SK-N-SH (cell line): ENCODE data around the gene ZC3H13. TPM values are rescaled to one million over a fixed set of nuclear protein-coding genes. Genes with fewer than 3 reads are reported as not detected.
A peak's percentile ranks its signal among the peaks of the same experiment; 100 is the strongest.

ENCODE experiments used
- CTCF ChIA-PET: fragments of 300-600, 350-600 bp; formaldehyde crosslinking; extraction: SDS; loops from one replicate; lab custom pipeline; 2021; lab: Yijun Ruan, JAX
- POLR2A ChIA-PET: fragments of 350-600 bp; sonication (Branson Sonifier 250); formaldehyde crosslinking; extraction: SDS; loops from one replicate; lab custom pipeline; 2020; ENCODE audit warnings: antibody characterized with exemption, inconsistent platforms; lab: Yijun Ruan, JAX
- DNase-seq: peaks from one replicate; pipeline ENCODE4 v3.0.0; 2012
- H2AFZ ChIP-seq: fragments of 200-600 bp; sonication (generic); 2 replicates; pipeline ENCODE4 v1.8.1; 2016; ENCODE audit warnings: antibody characterized with exemption, mild to moderate bottlenecking, low read depth
- H3F3A ChIP-seq: fragments of 200-600 bp; sonication (generic); replicated peaks from 2 replicates; pipeline ENCODE3; 2016; ENCODE audit warnings: antibody characterized with exemption, mild to moderate bottlenecking; ENCODE audit not compliant: insufficient read depth
- H3K27ac ChIP-seq, 2 experiments: fragments of 200-500 bp in 1 of 2; fragments of 200-600 bp in 1 of 2; sonication (Bioruptor generic) in 1 of 2; sonication (generic), shearing (Covaris generic) in 1 of 2; 2 replicates each; pipeline versions ENCODE4 v1.5.1 to v1.6.1; 2014 to 2016; ENCODE audit warnings: low read depth in 2 of 2, inconsistent platforms in 1 of 2, low read length in 1 of 2, mild to moderate bottlenecking in 1 of 2, mixed read lengths in 1 of 2
- H3K27me3 ChIP-seq: fragments of 200-600 bp; sonication (generic), shearing (Covaris generic); 2 replicates; pipeline ENCODE4 v1.6.1; 2016; ENCODE audit warnings: mixed run types; ENCODE audit not compliant: insufficient read depth
- H3K36me3 ChIP-seq, 2 experiments: fragments of 200-500 bp in 1 of 2; fragments of 200-600 bp in 1 of 2; sonication (Bioruptor generic) in 1 of 2; sonication (generic) in 1 of 2; replicated peaks in 1 of 2; 2 replicates each; pipeline versions ENCODE3 to v1.5.1; 2014 to 2016; ENCODE audit warnings: low read length in 1 of 2, mild to moderate bottlenecking in 1 of 2; ENCODE audit not compliant: insufficient read depth in 2 of 2, control insufficient read depth in 1 of 2
- H3K4me1 ChIP-seq, 2 experiments: fragments of 200-500 bp in 1 of 2; fragments of 200-600 bp in 1 of 2; sonication (Bioruptor generic) in 1 of 2; sonication (generic), shearing (Covaris generic) in 1 of 2; 2 replicates each; pipeline versions ENCODE4 v1.5.1 to v1.6.1; 2014 to 2016; ENCODE audit warnings: low read depth in 1 of 2, low read length in 1 of 2, mixed run types in 1 of 2; ENCODE audit not compliant: insufficient read depth in 2 of 2, control insufficient read depth in 1 of 2
- H3K4me2 ChIP-seq: fragments of 200-600 bp; sonication (generic), shearing (Covaris generic); 2 replicates; pipeline ENCODE4 v1.6.1; 2017; ENCODE audit warnings: mixed run types
- H3K4me3 ChIP-seq, 2 experiments: fragments of 200-500 bp in 1 of 2; fragments of 200-600 bp in 1 of 2; sonication (Bioruptor generic) in 1 of 2; sonication (generic), shearing (Covaris generic) in 1 of 2; 2 replicates each; pipeline versions ENCODE4 v1.5.1 to v1.8.1; 2014 to 2016; ENCODE audit warnings: low read depth in 2 of 2, inconsistent platforms in 1 of 2, low read length in 1 of 2, mild to moderate bottlenecking in 1 of 2, mixed read lengths in 1 of 2, moderate library complexity in 1 of 2
- H3K79me2 ChIP-seq: fragments of 200-600 bp; sonication (generic); 2 replicates; pipeline ENCODE4 v1.8.1; 2017; ENCODE audit warnings: mild to moderate bottlenecking; ENCODE audit not compliant: insufficient read depth
- H3K9ac ChIP-seq: fragments of 200-600 bp; sonication (generic); 2 replicates; pipeline ENCODE4 v1.6.1; 2017; ENCODE audit warnings: mixed run types
- H3K9me2 ChIP-seq: fragments of 200-600 bp; sonication (generic); 2 replicates; pipeline ENCODE4 v1.6.1; 2017; ENCODE audit warnings: mixed run types
- H3K9me3 ChIP-seq: fragments of 200-600 bp; sonication (generic); 2 replicates; pipeline ENCODE4 v1.6.1; 2017; ENCODE audit warnings: mixed run types, mild to moderate bottlenecking, moderate library complexity
- H4K20me1 ChIP-seq: fragments of 200-600 bp; sonication (generic); 2 replicates; pipeline ENCODE4 v1.6.1; 2017; ENCODE audit warnings: mild to moderate bottlenecking, mixed run types; ENCODE audit not compliant: insufficient read depth
- ELF1 ChIP-seq: IDR thresholded peaks from 2 replicates; pipeline ENCODE4 v1.4.0; 2012
- EP300 ChIP-seq, 2 experiments: IDR thresholded peaks; 2 replicates each; pipeline versions ENCODE4 v1.4.0 to v1.6.1; 2012; ENCODE audit warnings: borderline replicate concordance in 1 of 2, low read depth in 1 of 2, low read length in 1 of 2
- FOSL2 ChIP-seq: IDR thresholded peaks from 2 replicates; pipeline ENCODE4 v1.4.0; 2012; ENCODE audit warnings: low read depth, mild to moderate bottlenecking, moderate library complexity, borderline replicate concordance
- GABPA ChIP-seq: IDR thresholded peaks from 2 replicates; pipeline ENCODE4 v1.4.0; 2012; ENCODE audit warnings: low read depth, mild to moderate bottlenecking
- GATA2 ChIP-seq: sonication (generic); formaldehyde crosslinking; IDR thresholded peaks from 2 replicates; pipeline ENCODE4 v1.5.0; 2020; ENCODE audit warnings: mild to moderate bottlenecking, missing genetic modification reagents
- MXI1 ChIP-seq: IDR thresholded peaks from 2 replicates; pipeline ENCODE4 v1.6.1; 2012; ENCODE audit warnings: mild to moderate bottlenecking, low read depth, low read length, improper control_type of control experiment
- NFIC ChIP-seq: IDR thresholded peaks from 2 replicates; pipeline ENCODE4 v1.4.0; 2012; ENCODE audit warnings: borderline replicate concordance
- POLR2AphosphoS5 ChIP-seq: IDR thresholded peaks from 2 replicates; pipeline ENCODE4 v1.6.1; 2012; ENCODE audit warnings: low read depth, low read length
- RAD21 ChIP-seq: IDR thresholded peaks from 2 replicates; pipeline ENCODE4 v1.6.1; 2012; ENCODE audit warnings: mild to moderate bottlenecking, low read length
- RCOR1 ChIP-seq: fragments of 150-350 bp; IDR thresholded peaks from 2 replicates; pipeline ENCODE4 v1.6.1; 2017; ENCODE audit warnings: antibody characterized with exemption, low read length
- RFX5 ChIP-seq: IDR thresholded peaks from 2 replicates; pipeline ENCODE4 v1.6.1; 2012; ENCODE audit warnings: mild to moderate bottlenecking, improper control_type of control experiment, low read length
- TEAD4 ChIP-seq: IDR thresholded peaks from 2 replicates; pipeline ENCODE4 v1.4.0; 2012; ENCODE audit warnings: mild to moderate bottlenecking, borderline replicate concordance; ENCODE audit not compliant: insufficient read depth
- YY1 ChIP-seq: IDR thresholded peaks from 2 replicates; pipeline ENCODE4 v1.4.0; 2012; ENCODE audit warnings: low read depth, mild to moderate bottlenecking
- WGBS: methylation state at CpG from one replicate; pipeline ENCODE4 v1.1.6; 2017; ENCODE audit warnings: low lambda C conversion rate; 5-methylcytosine and 5-hydroxymethylcytosine counted together
- polyA plus RNA-seq, 3 experiments: library from polyadenylated mRNA; depleted of rRNA; stranded (reverse); fragments of >200 nt; gene quantifications; 2 replicates each; pipeline ENCODE4 v1.2.3, GENCODE V29; 2012
- TF ChIP-seq, protein P1 (sequence below): fragments of 200-600 bp; sonication (generic); IDR thresholded peaks from 2 replicates; pipeline ENCODE4 v1.6.1; 2017; ENCODE audit warnings: antibody characterized with exemption, mild to moderate bottlenecking, moderate library complexity
- TF ChIP-seq, protein P2 (sequence below): IDR thresholded peaks from 2 replicates; pipeline ENCODE4 v1.6.1; 2012; ENCODE audit warnings: mild to moderate bottlenecking, low read depth, low read length, moderate library complexity
- TF ChIP-seq, protein P3 (sequence below): IDR thresholded peaks from 2 replicates; pipeline ENCODE4; 2012
- TF ChIP-seq, protein P4 (sequence below): fragments of 150-350 bp; IDR thresholded peaks from 2 replicates; pipeline ENCODE4 v1.6.1; 2017; ENCODE audit warnings: antibody characterized with exemption, low read length, low read depth, borderline replicate concordance

Gene ZC3H13
- polyA plus RNA-seq, 1 of the 3 experiments (the other 2 are of a cell fraction) = 4.4 TPM

DNA sequence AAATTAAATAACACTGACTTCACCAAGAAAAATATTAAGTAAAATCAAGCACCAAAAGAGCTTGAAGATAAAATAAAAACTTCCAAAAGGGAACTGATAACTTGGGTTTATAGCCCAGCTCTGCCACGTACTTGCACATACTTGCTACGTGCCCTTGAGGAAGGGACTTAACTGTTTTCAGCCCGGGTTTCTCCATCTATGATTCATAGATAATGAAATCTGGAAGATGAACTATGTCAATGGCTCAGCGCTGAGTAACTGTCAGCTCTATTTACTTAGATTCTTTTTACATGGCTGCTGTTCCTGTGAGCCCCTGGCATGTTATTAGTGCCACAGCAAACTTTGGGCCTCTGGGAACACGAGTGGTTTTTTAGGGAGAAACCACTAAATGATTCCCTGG, 9.6 kb upstream of the ZC3H13 start:
- no peaks in the 10 kb centered on the region for H3K79me2 ChIP-seq
- POLR2A ChIA-PET = no interaction called here
- no peaks in the 10 kb centered on the region for H4K20me1 ChIP-seq
- 0 out of 2 replicates have a peak, but pooled peaks cover 3% of the 10 kb centered on the region for H3K9me3 ChIP-seq
- H2AFZ ChIP-seq = peak overlapping the region; percentile 29
- TF ChIP-seq FOSL2 (0 out of 2 replicates have a peak, but pooled peaks have one; percentile 16), RCOR1 (no peak)
- H3K9me2 ChIP-seq = 0 out of 2 replicates have a peak, but pooled peaks cover under 1% of the 10 kb centered on the region
- H3K4me2 ChIP-seq = no peak overlapping the region
- peaks cover 3% of the 10 kb centered on the region for H3F3A ChIP-seq
- H3K36me3 ChIP-seq = no peaks in the 10 kb centered on the region
- H3K4me1 ChIP-seq = no peaks in the 10 kb centered on the region; a peak in 1 of 4 replicates
- WGBS = 31% methylated on average over 5 of the region's 5 CpGs
- no peak overlapping the region for H3K9ac ChIP-seq
- no peak overlapping the region for H3K4me3 ChIP-seq
- DNase-seq = no peak
- CTCF ChIA-PET = interaction anchor here (1.4 kb wide), 1 partner anchor 65 kb away, joined by 3 read pairs; no protein-coding TSS in a partner anchor
- H3K27ac ChIP-seq = no peak overlapping the region
- no peaks in the 10 kb centered on the region for H3K27me3 ChIP-seq

DNA sequence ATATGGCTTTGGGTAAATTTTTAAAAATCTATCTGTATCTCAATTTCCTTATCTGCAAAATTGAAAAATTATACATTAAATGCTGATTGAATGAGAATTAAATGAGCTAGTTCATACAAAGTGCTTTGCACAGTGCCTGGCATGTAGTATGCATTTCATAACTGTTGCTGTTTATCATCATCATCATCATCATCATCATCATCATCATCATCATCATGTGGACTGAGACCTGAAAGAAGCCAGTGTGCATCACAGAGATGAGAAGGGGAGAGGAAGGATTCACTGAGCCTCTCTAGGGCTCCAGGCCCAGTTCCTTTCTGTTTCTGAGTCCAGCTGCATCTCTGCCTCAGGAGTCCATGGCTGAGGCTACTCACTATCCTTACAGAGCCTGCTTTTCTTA, 6.9 kb upstream of the ZC3H13 start:
- Histone ChIP-seq H3K27me3 (no peaks in the 10 kb centered on the region), H3K9me3 (0 out of 2 replicates have a peak, but pooled peaks cover 3% of the 10 kb centered on the region), H3K4me2 (no peak overlapping the region), H3K4me1 (peaks cover 0 to 4% of the 10 kb centered on the region in 2 experiments; a peak in 1 of 4 replicates), H3K79me2 (no peaks in the 10 kb centered on the region; the same call in 1 of the 2 replicates), H3F3A (peaks cover 6% of the 10 kb centered on the region), H2AFZ (no peak overlapping the region), H3K36me3 (no peaks in the 10 kb centered on the region), H3K27ac (no peak overlapping the region), H3K9me2 (no peaks in the 10 kb centered on the region), H3K9ac (no peak overlapping the region), H3K4me3 (no peak overlapping the region), H4K20me1 (no peaks in the 10 kb centered on the region)
- no peak for TF ChIP-seq RFX5
- TF ChIP-seq TEAD4 = no peak
- no peak for TF ChIP-seq GATA2 (CRISPR knock-in tag)
- TF ChIP-seq, protein P1, sequence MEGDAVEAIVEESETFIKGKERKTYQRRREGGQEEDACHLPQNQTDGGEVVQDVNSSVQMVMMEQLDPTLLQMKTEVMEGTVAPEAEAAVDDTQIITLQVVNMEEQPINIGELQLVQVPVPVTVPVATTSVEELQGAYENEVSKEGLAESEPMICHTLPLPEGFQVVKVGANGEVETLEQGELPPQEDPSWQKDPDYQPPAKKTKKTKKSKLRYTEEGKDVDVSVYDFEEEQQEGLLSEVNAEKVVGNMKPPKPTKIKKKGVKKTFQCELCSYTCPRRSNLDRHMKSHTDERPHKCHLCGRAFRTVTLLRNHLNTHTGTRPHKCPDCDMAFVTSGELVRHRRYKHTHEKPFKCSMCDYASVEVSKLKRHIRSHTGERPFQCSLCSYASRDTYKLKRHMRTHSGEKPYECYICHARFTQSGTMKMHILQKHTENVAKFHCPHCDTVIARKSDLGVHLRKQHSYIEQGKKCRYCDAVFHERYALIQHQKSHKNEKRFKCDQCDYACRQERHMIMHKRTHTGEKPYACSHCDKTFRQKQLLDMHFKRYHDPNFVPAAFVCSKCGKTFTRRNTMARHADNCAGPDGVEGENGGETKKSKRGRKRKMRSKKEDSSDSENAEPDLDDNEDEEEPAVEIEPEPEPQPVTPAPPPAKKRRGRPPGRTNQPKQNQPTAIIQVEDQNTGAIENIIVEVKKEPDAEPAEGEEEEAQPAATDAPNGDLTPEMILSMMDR = no peak
- TF ChIP-seq YY1 = no peak
- TF ChIP-seq, protein P2, sequence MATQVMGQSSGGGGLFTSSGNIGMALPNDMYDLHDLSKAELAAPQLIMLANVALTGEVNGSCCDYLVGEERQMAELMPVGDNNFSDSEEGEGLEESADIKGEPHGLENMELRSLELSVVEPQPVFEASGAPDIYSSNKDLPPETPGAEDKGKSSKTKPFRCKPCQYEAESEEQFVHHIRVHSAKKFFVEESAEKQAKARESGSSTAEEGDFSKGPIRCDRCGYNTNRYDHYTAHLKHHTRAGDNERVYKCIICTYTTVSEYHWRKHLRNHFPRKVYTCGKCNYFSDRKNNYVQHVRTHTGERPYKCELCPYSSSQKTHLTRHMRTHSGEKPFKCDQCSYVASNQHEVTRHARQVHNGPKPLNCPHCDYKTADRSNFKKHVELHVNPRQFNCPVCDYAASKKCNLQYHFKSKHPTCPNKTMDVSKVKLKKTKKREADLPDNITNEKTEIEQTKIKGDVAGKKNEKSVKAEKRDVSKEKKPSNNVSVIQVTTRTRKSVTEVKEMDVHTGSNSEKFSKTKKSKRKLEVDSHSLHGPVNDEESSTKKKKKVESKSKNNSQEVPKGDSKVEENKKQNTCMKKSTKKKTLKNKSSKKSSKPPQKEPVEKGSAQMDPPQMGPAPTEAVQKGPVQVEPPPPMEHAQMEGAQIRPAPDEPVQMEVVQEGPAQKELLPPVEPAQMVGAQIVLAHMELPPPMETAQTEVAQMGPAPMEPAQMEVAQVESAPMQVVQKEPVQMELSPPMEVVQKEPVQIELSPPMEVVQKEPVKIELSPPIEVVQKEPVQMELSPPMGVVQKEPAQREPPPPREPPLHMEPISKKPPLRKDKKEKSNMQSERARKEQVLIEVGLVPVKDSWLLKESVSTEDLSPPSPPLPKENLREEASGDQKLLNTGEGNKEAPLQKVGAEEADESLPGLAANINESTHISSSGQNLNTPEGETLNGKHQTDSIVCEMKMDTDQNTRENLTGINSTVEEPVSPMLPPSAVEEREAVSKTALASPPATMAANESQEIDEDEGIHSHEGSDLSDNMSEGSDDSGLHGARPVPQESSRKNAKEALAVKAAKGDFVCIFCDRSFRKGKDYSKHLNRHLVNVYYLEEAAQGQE = no peak
- no peak for TF ChIP-seq POLR2AphosphoS5
- TF ChIP-seq, protein P3, sequence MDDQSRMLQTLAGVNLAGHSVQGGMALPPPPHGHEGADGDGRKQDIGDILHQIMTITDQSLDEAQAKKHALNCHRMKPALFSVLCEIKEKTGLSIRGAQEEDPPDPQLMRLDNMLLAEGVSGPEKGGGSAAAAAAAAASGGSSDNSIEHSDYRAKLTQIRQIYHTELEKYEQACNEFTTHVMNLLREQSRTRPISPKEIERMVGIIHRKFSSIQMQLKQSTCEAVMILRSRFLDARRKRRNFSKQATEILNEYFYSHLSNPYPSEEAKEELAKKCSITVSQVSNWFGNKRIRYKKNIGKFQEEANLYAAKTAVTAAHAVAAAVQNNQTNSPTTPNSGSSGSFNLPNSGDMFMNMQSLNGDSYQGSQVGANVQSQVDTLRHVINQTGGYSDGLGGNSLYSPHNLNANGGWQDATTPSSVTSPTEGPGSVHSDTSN = no peak
- no peak for TF ChIP-seq MXI1
- TF ChIP-seq NFIC = no peak
- TF ChIP-seq EP300 (IDR thresholded peaks at IDR 0.05; ENCODE audit: borderline replicate concordance in 1 of 2, low read depth in 1 of 2, low read length in 1 of 2) = no peak
- no peak for TF ChIP-seq ELF1
- TF ChIP-seq GABPA = no peak
- TF ChIP-seq, protein P4, sequence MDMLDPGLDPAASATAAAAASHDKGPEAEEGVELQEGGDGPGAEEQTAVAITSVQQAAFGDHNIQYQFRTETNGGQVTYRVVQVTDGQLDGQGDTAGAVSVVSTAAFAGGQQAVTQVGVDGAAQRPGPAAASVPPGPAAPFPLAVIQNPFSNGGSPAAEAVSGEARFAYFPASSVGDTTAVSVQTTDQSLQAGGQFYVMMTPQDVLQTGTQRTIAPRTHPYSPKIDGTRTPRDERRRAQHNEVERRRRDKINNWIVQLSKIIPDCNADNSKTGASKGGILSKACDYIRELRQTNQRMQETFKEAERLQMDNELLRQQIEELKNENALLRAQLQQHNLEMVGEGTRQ = no peak
- TF ChIP-seq RAD21 = no peak
- ChIA-PET CTCF (no interaction called here), POLR2A (no interaction called here)
- no peak for DNase-seq
